Fibroblast of pulmonary artery (primary cell): ENCODE data around the gene SDK1.

ENCODE experiments used
- DNase-seq: peaks from one replicate; pipeline ENCODE4 v3.0.0-alpha.2; 2010; ENCODE audit warnings: low read depth
- H3K4me3 ChIP-seq: replicated peaks from 2 replicates; pipeline ENCODE4 v1.5.1; 2011; ENCODE audit warnings: low read depth, mild to moderate bottlenecking, control low read depth, low read length, moderate library complexity
- CTCF ChIP-seq: IDR thresholded peaks from 2 replicates; pipeline ENCODE4 v1.5.1; 2011; ENCODE audit warnings: mild to moderate bottlenecking, control low read depth, low read length, inconsistent platforms; ENCODE audit errors: missing control alignments

Gene SDK1

DNA sequence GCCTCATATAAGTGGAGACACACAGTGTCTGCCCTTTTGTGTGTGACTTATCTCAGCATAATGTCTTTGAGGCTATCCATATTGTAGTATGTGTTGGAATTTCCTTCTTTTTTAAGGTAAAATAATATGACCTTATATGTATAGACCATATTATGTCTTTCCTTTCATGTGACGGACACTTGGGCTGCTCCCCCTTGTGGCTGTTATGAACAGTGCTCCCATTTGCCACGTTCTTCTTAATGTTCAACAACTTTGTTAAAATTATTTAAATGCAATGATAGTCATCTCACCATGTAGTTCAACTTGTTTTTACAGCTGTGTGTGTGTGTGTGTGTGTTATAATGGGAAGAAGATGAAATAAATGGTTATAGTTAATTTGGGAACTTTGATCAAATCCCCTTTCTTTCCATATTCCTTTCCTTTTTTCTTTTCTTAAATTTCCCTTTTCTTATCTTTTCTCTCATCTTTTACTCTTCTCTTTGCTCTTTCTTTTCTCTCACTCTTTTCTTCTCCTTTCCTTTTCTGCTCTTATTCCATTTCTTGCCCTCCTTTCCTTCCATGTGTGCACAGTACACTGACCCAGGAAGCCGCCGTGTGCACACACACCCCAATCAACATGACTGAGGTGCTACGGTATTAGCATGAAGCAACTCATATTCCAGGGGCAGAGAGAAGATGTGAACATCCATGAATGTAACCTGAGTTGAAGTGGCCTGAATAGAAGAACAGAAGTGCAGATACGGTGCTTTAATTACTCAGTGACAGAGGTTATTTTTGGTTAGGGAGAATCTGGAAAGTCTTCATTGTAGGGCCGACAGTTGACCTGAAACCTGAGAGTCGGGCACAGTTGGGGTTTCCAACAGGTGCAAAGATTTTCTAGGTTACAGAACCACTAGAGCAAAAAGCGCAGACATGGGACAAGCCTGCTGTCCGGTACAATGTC lies 596.6 kb downstream of the SDK1 start:
- peak; percentile 77 for DNase-seq
- TF ChIP-seq CTCF, result peak; percentile 93
- no peak overlapping the region for H3K4me3 ChIP-seq

- no peak overlapping the region for H3K4me3 ChIP-seq
- peak; percentile 23 for DNase-seq
- TF ChIP-seq CTCF, result no peak
These were observed 598.5 kb downstream of the SDK1 start for GRCh38 chr7:3899559-3899991.

- no peak overlapping the region for H3K4me3 ChIP-seq
- no peak for DNase-seq
- TF ChIP-seq CTCF, result no peak
These were observed 607.1 kb downstream of the SDK1 start for GRCh38 chr7:3908153-3908552.

- TF ChIP-seq CTCF, result no peak
- no peak overlapping the region for H3K4me3 ChIP-seq
- no peak for DNase-seq
These were observed 608.1 kb downstream of the SDK1 start for GRCh38 chr7:3909128-3909527.

DNA sequence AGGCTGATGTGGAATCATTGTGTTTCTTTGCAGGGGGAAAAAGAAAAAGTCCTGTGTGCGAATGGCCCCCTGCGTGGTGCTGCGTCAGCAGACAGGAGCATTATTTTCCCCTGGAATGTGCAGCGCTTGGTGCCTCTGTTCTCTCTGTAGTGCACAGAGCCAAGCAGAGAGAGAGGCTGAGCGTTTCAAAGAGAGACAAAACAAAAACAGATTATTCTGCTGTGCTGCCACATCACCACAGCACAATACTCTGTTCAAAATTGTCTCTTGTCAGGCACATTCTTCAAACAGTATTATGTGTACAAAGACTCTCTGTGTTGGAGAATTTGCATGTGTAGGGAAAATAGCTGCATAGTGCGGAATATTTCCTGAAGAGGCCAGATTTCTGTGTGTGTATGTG lies 609.0 kb downstream of the SDK1 start:
- H3K4me3 ChIP-seq, result no peak overlapping the region
- no peak for TF ChIP-seq CTCF
- no peak for DNase-seq

- no peak for TF ChIP-seq CTCF
- DNase-seq, result peak; percentile 5
- H3K4me3 ChIP-seq, result no peak overlapping the region
These were observed 610.6 kb downstream of the SDK1 start for GRCh38 chr7:3911685-3912084.

DNA sequence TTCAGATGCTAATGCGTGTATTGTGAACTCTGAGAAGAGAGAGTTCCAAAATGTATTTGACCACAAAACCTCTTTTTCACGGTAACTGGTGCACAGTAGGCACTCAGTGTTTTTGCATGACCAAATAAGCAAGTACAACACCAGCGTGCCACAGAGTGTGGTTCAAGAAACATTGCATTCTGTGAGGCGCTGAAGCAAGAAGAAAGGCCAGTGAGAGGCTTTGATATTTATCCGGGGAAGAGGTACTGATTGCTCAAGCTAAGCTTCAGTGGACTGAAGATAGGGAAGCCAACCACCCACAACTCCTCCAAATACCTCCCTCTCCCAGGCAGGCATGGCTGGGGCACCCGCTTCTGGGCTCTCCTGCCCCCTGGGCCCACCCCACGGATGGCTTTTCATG lies 611.2 kb downstream of the SDK1 start:
- TF ChIP-seq CTCF, result no peak
- DNase-seq, result no peak
- H3K4me3 ChIP-seq, result no peak overlapping the region
